T-cell (primary cell): Measurements from ENCODE around the gene KCNIP4. TPM values are rescaled to one million over a fixed set of nuclear protein-coding genes. Genes with fewer than 3 reads are reported as not detected.

Experiments used
- ATAC-seq, 4 experiments: fragments of 200-7000 bp in 3 of 4; fragments of 150-1000 bp in 1 of 4; cut with Tn5 transposase; replicated peaks in 1 of 4; 1 replicate in 3 of 4; 2 replicates in 1 of 4; pipeline ENCODE4 v1.10.0; 2021; ENCODE audit warnings: moderate library complexity in 3 of 4, mild to moderate bottlenecking in 2 of 4, moderate number of reproducible peaks in 1 of 4
- CTCF ChIA-PET, 2 donors: fragments of 300-600 bp; sonication (Branson Sonifier 250); formaldehyde crosslinking; loops; one replicate each; lab custom pipeline; 2022; ENCODE audit warnings: antibody characterized with exemption in 2 of 2; lab: Charles Lee
- POLR2A ChIA-PET, 2 donors: fragments of 300-600 bp; sonication (Branson Sonifier 250); formaldehyde crosslinking; loops; one replicate each; lab custom pipeline; 2022; ENCODE audit warnings: antibody characterized with exemption in 2 of 2; lab: Charles Lee
- DNase-seq, 35 experiments: peaks; one replicate each; pipeline versions ENCODE4 v3.0.0 to v3.0.0-alpha.2; 2013 to 2023
- H3K27ac ChIP-seq: one replicate; pipeline ENCODE4 v1.5.1; 2013; ENCODE audit warnings: low read length
- H3K27me3 ChIP-seq, 2 experiments: replicated peaks in 1 of 2; 1 replicate in 1 of 2; 2 replicates in 1 of 2; pipeline versions ENCODE4 v1.6.1 to v1.7.0; 2013; ENCODE audit warnings: low read length in 1 of 2, mixed read lengths in 1 of 2; ENCODE audit not compliant: control insufficient read depth in 2 of 2, insufficient read depth in 2 of 2; ENCODE audit errors: extremely low read depth in 1 of 2
- H3K36me3 ChIP-seq, 2 donors: 1 replicate in 1 of 2; 2 replicates in 1 of 2; pipeline versions ENCODE4 v1.6.1 to v1.7.0; 2013; ENCODE audit warnings: low read length in 1 of 2; ENCODE audit not compliant: control insufficient read depth in 2 of 2, insufficient read depth in 1 of 2; ENCODE audit errors: extremely low read depth in 1 of 2
- H3K4me1 ChIP-seq, 2 experiments: 1 replicate in 1 of 2; 2 replicates in 1 of 2; pipeline versions ENCODE4 v1.6.1 to v1.7.0; 2013; ENCODE audit warnings: low read length in 2 of 2, mixed read lengths in 1 of 2; ENCODE audit not compliant: insufficient read depth in 2 of 2, control insufficient read depth in 1 of 2; ENCODE audit errors: extremely low read depth in 1 of 2
- H3K4me3 ChIP-seq, 2 donors: 1 replicate in 1 of 2; 2 replicates in 1 of 2; pipeline versions ENCODE4 v1.5.1 to v1.7.0; 2013; ENCODE audit warnings: mild to moderate bottlenecking in 2 of 2, low read length in 1 of 2, moderate library complexity in 1 of 2; ENCODE audit not compliant: control insufficient read depth in 1 of 2; ENCODE audit errors: extremely low read depth in 1 of 2
- H3K9me3 ChIP-seq: 2 replicates; pipeline ENCODE4 v1.7.0; 2013
- H3K27ac Mint-ChIP-seq, 2 donors: one replicate each; pipeline ENCODE4 v1.8.0; 2020 to 2021; ENCODE audit warnings: mild to moderate bottlenecking in 2 of 2, mixed read lengths in 2 of 2
- H3K27me3 Mint-ChIP-seq, 2 donors: one replicate each; pipeline ENCODE4 v1.8.0; 2021 to 2022; ENCODE audit warnings: mixed read lengths in 2 of 2
- H3K36me3 Mint-ChIP-seq: one replicate; pipeline ENCODE4 v1.8.0; 2021; ENCODE audit warnings: mixed read lengths
- H3K4me1 Mint-ChIP-seq, 3 donors: one replicate each; pipeline ENCODE4 v1.8.0; 2020 to 2022; ENCODE audit warnings: mixed read lengths in 3 of 3, mild to moderate bottlenecking in 1 of 3
- H3K4me3 Mint-ChIP-seq, 3 donors: one replicate each; pipeline ENCODE4 v1.8.0; 2020 to 2022; ENCODE audit warnings: mild to moderate bottlenecking in 3 of 3, mixed read lengths in 3 of 3, moderate library complexity in 3 of 3
- H3K9me3 Mint-ChIP-seq, 3 donors: one replicate each; pipeline ENCODE4 v1.8.0; 2020 to 2022; ENCODE audit warnings: mixed read lengths in 3 of 3
- WGBS: methylation state at CpG from one replicate; pipeline ENCODE4 v1.1.5; 2013; ENCODE audit warnings: missing lambda C conversion rate; ENCODE audit not compliant: insufficient coverage; 5-methylcytosine and 5-hydroxymethylcytosine counted together
- total RNA-seq, 35 experiments: library from RNA in 6 of 35; stranded (reverse) in 6 of 35; fragments of 120-200 nt in 1 of 35; gene quantifications; one replicate each; pipeline versions ENCODE4 v1.2.1 to v1.2.4 and lab custom pipeline; 2013 to 2026

KCNIP4 gene
- total RNA-seq, 5 donors from 2014 or later (not counting 1 experiment from before 2014, with no cell fraction given): not detected

DNA sequence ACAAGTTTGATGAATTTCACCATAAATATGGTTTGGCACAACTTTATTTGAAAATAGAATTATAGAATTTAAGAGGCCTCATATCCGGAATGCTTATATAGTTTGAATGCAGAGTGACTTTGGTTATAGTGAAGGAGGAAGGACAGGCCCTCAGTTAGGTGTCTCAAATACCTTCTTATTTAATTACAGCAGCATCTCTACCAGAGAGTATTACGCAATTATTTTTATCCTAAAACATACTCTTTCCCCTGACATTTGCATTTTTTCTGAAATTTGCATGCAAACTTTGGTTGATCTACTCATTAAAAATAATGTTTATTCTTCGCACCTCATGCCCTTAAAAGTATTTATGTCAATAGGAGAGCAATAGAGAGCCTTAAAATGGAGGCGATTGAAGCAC is 942.9 kb downstream of the KCNIP4 start:
- Histone ChIP-seq H3K4me1 (no peaks in the 10 kb centered on the region), H3K4me3 (no peak overlapping the region), H3K27me3 (no peaks in the 10 kb centered on the region), H3K27ac (no peak overlapping the region), H3K9me3 (no peaks in the 10 kb centered on the region), H3K36me3 (no peaks in the 10 kb centered on the region)
- H3K9me3 Mint-ChIP-seq: peaks cover 0 to 24% (median 12%) of the 10 kb centered on the region in 3 donors
- no peak for DNase-seq
- no peak for ATAC-seq
- H3K36me3 Mint-ChIP-seq: no peaks in the 10 kb centered on the region
- WGBS: no CpG with 5 or more reads among the region's 4 CpGs
- H3K4me1 Mint-ChIP-seq: peaks cover 0 to 19% (median 6%) of the 10 kb centered on the region in 3 donors
- no peaks in the 10 kb centered on the region for H3K27me3 Mint-ChIP-seq
- no peak overlapping the region for H3K27ac Mint-ChIP-seq
- CTCF ChIA-PET: no interaction called here
- POLR2A ChIA-PET: interaction anchor here in 1 of 2 donors (0.6 kb wide), 1 partner anchor 81 kb away, joined by 13 read pairs; no protein-coding TSS in a partner anchor
- H3K4me3 Mint-ChIP-seq: no peak overlapping the region

DNA sequence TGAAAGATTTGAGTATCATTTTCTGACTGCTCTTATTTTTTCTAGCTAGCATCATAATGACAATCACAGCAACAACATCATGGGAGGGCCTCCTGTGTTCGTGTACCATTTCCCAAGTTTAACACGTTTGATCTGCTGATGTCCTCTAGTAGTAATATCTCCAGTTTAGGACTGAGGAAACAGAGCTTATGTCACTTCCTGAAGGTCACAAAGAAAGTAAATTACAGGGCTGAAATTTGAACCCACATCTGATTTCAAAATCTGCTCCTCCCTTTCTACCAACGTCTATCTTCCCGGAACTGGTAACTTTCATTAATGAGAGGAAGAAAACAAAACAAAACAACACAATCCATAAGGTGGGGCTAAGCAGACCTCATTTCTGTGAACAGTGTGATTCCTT is 945.6 kb downstream of the KCNIP4 start:
- ChIA-PET CTCF (no interaction called here), POLR2A (no interaction called here)
- no peaks in the 10 kb centered on the region for H3K36me3 ChIP-seq
- Mint-ChIP-seq H3K9me3 (peaks cover 0 to 31% (median 17%) of the 10 kb centered on the region in 3 donors), H3K27ac (no peak overlapping the region), H3K27me3 (no peaks in the 10 kb centered on the region), H3K4me1 (peaks cover 0 to 19% (median 6%) of the 10 kb centered on the region in 3 donors), H3K36me3 (no peaks in the 10 kb centered on the region), H3K4me3 (no peak overlapping the region)
- WGBS: 31% methylated on average over 2 of the region's 4 CpGs
- H3K27ac ChIP-seq: no peak overlapping the region
- H3K27me3 ChIP-seq: no peaks in the 10 kb centered on the region
- H3K9me3 ChIP-seq: no peaks in the 10 kb centered on the region
- DNase-seq (no peak), ATAC-seq (no peak)
- H3K4me3 ChIP-seq: no peak overlapping the region
- H3K4me1 ChIP-seq: no peaks in the 10 kb centered on the region

DNA sequence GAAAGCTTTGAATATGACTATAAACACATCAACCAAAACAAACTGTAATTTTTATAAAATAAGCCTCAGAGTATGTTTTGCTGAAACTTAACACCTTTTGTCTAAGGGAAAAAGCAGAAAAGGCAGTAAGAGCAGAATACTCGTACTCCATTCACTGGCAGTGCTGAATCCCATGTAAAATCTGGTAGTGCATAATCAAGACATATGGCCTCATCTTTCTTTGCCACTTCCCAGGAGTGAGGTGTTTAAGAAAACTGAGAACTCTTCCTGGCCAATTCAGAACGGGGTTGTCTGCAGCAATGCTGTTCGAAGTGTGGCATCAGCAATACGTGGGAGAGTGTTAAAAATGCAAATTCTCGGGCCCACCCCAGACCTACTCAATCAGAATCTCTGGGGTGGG is 946.3 kb downstream of the KCNIP4 start:
- 70% methylated on average over 2 of the region's 5 CpGs for WGBS
- H3K4me1 ChIP-seq: no peaks in the 10 kb centered on the region
- Mint-ChIP-seq H3K36me3 (no peaks in the 10 kb centered on the region), H3K9me3 (peaks cover 0 to 31% (median 17%) of the 10 kb centered on the region in 3 donors), H3K4me1 (peaks cover 0 to 19% (median 6%) of the 10 kb centered on the region in 3 donors), H3K27ac (no peak overlapping the region), H3K27me3 (no peaks in the 10 kb centered on the region), H3K4me3 (no peak overlapping the region)
- POLR2A ChIA-PET: no interaction called here
- no peaks in the 10 kb centered on the region for H3K36me3 ChIP-seq
- H3K4me3 ChIP-seq: no peak overlapping the region
- no peak overlapping the region for H3K27ac ChIP-seq
- CTCF ChIA-PET: no interaction called here
- DNase-seq (no peak), ATAC-seq (no peak)
- H3K27me3 ChIP-seq: no peaks in the 10 kb centered on the region
- no peaks in the 10 kb centered on the region for H3K9me3 ChIP-seq

DNA sequence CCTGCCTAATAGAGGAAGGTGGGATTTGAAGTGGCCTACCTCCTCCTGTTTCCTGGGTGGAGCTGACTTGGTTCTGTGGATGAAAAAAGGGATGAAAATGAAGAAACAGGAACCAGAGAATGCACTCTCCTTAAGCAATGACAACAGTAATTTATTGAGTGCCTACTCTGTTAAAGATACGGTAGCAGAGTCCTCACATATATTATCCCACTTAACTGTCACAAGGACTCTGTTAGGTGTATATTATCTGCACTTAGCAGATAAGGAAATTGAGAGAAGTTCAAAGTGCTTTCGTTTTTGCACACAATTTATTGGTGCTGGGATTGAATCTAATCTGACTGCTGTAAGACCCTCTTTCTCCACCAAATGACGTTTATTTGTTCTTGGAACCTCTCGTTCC is 947.1 kb downstream of the KCNIP4 start:
- ATAC-seq (no peak), DNase-seq (no peak)
- Mint-ChIP-seq H3K27ac (peak overlapping the region in 1 of 2 donors; percentile 41), H3K4me1 (peaks cover 0 to 19% (median 6%) of the 10 kb centered on the region in 3 donors), H3K9me3 (peaks cover 0 to 28% (median 15%) of the 10 kb centered on the region in 3 donors), H3K36me3 (no peaks in the 10 kb centered on the region), H3K27me3 (no peaks in the 10 kb centered on the region), H3K4me3 (no peak overlapping the region)
- Histone ChIP-seq H3K27ac (no peak overlapping the region), H3K36me3 (no peaks in the 10 kb centered on the region), H3K4me1 (no peaks in the 10 kb centered on the region), H3K4me3 (no peak overlapping the region), H3K27me3 (no peaks in the 10 kb centered on the region), H3K9me3 (no peaks in the 10 kb centered on the region)
- no CpG with 5 or more reads among the region's 4 CpGs for WGBS
- CTCF ChIA-PET: no interaction called here
- POLR2A ChIA-PET: no interaction called here

DNA sequence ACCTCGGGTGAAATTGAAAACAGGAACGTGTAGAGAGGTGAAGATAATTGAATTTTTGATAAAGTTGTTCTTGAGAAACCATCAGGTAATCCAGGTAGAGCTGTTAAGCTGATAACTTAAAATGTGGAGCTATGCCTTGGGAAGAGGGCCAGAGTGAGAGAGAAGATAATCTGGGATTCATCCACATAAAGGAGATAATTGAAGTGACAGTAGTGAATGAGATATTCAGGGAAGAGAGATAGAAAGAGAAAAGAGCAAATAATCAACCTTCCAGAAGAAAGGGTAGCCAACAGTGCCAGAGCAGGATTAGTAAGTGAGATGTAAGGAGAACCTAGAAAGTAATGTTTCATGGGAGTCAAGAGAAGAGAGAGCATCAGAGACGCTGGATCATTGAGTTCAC is 950.7 kb downstream of the KCNIP4 start:
- no peak overlapping the region for H3K27ac ChIP-seq
- H3K36me3 ChIP-seq: no peaks in the 10 kb centered on the region
- no peaks in the 10 kb centered on the region for H3K9me3 ChIP-seq
- Mint-ChIP-seq H3K4me3 (no peak overlapping the region), H3K27me3 (no peaks in the 10 kb centered on the region), H3K27ac (no peak overlapping the region), H3K4me1 (peaks cover 0 to 14% (median 6%) of the 10 kb centered on the region in 3 donors), H3K36me3 (no peaks in the 10 kb centered on the region), H3K9me3 (peaks cover 4 to 6% (median 5%) of the 10 kb centered on the region in 3 donors)
- POLR2A ChIA-PET: no interaction called here
- H3K4me1 ChIP-seq: no peaks in the 10 kb centered on the region
- DNase-seq (no peak), ATAC-seq (no peak)
- CTCF ChIA-PET: no interaction called here
- 88% methylated on average over 3 of the region's 3 CpGs for WGBS
- H3K4me3 ChIP-seq: no peak overlapping the region
- H3K27me3 ChIP-seq: no peaks in the 10 kb centered on the region

DNA sequence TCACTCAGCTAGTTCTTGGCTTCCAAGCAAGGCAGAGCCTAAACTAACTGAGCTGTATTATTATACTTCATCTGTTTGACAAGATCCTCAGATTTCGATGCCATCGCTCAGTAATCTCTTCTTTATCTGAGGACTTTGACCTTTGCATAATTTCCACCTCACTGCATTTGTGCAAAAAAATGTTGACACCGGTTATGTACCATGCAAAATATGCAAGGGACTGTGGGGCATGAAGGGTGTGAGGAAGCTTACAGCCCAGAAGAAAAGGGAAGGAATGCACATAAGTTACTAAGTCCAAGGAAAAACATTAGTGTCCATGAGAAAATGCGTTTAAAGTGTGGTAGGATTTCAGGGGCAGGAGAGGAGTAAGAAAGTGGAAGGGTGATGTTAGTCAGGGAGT is 953.0 kb downstream of the KCNIP4 start:
- Histone ChIP-seq H3K27ac (no peak overlapping the region), H3K27me3 (no peaks in the 10 kb centered on the region), H3K4me1 (no peaks in the 10 kb centered on the region), H3K4me3 (no peak overlapping the region), H3K36me3 (no peaks in the 10 kb centered on the region), H3K9me3 (no peaks in the 10 kb centered on the region)
- Mint-ChIP-seq H3K4me1 (peaks cover 0 to under 1% (median 0%) of the 10 kb centered on the region in 3 donors), H3K4me3 (no peak overlapping the region), H3K27me3 (no peaks in the 10 kb centered on the region), H3K36me3 (no peaks in the 10 kb centered on the region), H3K27ac (no peak overlapping the region), H3K9me3 (peaks cover 9 to 11% (median 11%) of the 10 kb centered on the region in 3 donors)
- ATAC-seq (no peak), DNase-seq (no peak)
- ChIA-PET CTCF (no interaction called here), POLR2A (no interaction called here)
- 90% methylated on average over 2 of the region's 4 CpGs for WGBS

GRCh38 chr4:20995015-20995414 is 953.6 kb downstream of the KCNIP4 start:
- Mint-ChIP-seq H3K36me3 (no peaks in the 10 kb centered on the region), H3K27ac (no peak overlapping the region), H3K4me1 (no peaks in the 10 kb centered on the region), H3K9me3 (peaks cover 9 to 11% (median 11%) of the 10 kb centered on the region in 3 donors), H3K4me3 (no peak overlapping the region), H3K27me3 (no peaks in the 10 kb centered on the region)
- H3K27ac ChIP-seq: no peak overlapping the region
- no peak for ATAC-seq
- no peaks in the 10 kb centered on the region for H3K4me1 ChIP-seq
- no peak overlapping the region for H3K4me3 ChIP-seq
- POLR2A ChIA-PET: no interaction called here
- no peaks in the 10 kb centered on the region for H3K9me3 ChIP-seq
- DNase-seq: no peak
- no peaks in the 10 kb centered on the region for H3K36me3 ChIP-seq
- no peaks in the 10 kb centered on the region for H3K27me3 ChIP-seq
- CTCF ChIA-PET: no interaction called here
- WGBS: no CpG with 5 or more reads among the region's 3 CpGs
